Measurements from ENCODE around the gene GALNT16.
A peak's percentile ranks its signal among the peaks of the same experiment; 100 is the strongest.

Gene GALNT16

DNA sequence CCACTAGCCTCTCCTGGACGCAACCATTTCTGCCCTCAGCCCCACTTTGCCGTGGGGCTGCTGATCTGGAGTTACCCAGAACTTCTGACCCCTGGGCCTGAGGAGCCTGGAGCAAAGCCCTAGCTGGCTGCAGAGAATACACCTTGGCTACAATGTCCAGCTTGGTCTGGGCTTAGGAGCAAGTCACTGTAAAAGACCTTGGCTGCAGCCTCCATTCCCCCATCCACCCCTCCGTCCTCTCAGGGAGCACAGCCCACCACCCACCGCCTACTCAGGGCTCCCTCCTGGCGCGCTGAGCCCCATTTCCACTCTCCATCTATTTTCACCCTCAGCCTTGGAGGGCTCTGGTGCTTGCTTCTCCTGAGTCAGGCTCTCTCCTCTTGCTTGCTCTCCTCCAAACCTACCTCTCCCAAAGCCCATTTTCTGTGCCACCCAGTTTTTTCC lies 95.2 kb downstream of the GALNT16 start:
- Histone ChIP-seq H3K4me2 (peak overlapping the region; percentile 33), H3K4me1 (ENCODE audit: low read depth, poor library complexity, severe bottlenecking) (peaks cover 33% of the 10 kb centered on the region), H3K36me3 (ENCODE audit: insufficient read depth) (no peaks in the 10 kb centered on the region), H3K79me2 (ENCODE audit: insufficient read depth, low read depth) (no peaks in the 10 kb centered on the region), H3K9ac (no peak overlapping the region), H2AFZ (ENCODE audit: low read depth) (no peak overlapping the region), H4K20me1 (ENCODE audit: insufficient read depth) (no peaks in the 10 kb centered on the region), H3K4me3 (IDR thresholded peaks at IDR 0.05; ENCODE audit: insufficient read depth, low read depth, low read length) (no peak overlapping the region), H3K27me3 (ENCODE audit: insufficient read depth, low read depth) (no peaks in the 10 kb centered on the region), H3K27ac (no peak overlapping the region; the same call in 1 of the 2 replicates)
- TF ChIP-seq, protein P1, sequence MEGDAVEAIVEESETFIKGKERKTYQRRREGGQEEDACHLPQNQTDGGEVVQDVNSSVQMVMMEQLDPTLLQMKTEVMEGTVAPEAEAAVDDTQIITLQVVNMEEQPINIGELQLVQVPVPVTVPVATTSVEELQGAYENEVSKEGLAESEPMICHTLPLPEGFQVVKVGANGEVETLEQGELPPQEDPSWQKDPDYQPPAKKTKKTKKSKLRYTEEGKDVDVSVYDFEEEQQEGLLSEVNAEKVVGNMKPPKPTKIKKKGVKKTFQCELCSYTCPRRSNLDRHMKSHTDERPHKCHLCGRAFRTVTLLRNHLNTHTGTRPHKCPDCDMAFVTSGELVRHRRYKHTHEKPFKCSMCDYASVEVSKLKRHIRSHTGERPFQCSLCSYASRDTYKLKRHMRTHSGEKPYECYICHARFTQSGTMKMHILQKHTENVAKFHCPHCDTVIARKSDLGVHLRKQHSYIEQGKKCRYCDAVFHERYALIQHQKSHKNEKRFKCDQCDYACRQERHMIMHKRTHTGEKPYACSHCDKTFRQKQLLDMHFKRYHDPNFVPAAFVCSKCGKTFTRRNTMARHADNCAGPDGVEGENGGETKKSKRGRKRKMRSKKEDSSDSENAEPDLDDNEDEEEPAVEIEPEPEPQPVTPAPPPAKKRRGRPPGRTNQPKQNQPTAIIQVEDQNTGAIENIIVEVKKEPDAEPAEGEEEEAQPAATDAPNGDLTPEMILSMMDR (conservative IDR thresholded peaks at IDR 0.05; ENCODE audit: low read depth, low read length) = no peak

DNA sequence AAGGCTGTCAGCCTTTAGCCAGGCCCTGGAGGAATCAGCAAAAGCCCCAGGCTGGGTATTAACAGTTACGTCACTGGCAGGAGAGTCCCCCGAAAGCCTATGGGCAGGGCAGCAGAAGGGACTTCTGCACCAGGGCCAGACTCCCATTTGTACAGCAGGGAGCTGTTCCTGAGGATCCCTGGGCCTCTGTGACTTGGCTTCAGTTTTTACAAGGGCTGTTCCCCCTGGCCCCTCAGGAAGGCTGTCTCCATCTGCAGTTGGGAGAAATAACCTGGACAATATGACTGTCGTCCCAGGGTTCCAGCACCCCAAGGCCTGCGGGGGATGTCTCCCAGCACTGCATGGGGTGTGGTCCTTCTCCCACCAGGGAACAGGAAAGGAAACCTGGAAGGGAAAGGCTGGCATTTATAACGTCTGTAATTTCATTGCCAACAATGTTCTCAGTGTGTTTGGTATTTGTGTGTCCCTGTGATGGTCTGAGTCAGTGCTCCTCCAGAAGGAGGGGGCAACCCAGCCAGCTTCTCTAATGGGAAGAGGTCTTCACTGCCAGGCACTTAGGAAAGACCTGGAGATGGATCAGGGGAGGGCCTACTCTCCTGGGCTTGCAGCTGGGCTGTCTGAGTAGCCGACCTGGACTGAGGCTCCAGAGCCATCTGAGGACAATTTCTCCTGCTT lies 95.8 kb downstream of the GALNT16 start:
- Histone ChIP-seq H3K4me3 (IDR thresholded peaks at IDR 0.05; ENCODE audit: insufficient read depth, low read depth, low read length) (no peak overlapping the region), H3K9ac (no peak overlapping the region), H3K27ac (no peak overlapping the region), H3K4me2 (no peak overlapping the region), H4K20me1 (ENCODE audit: insufficient read depth) (no peaks in the 10 kb centered on the region), H2AFZ (ENCODE audit: low read depth) (no peak overlapping the region), H3K36me3 (ENCODE audit: insufficient read depth) (no peaks in the 10 kb centered on the region), H3K4me1 (ENCODE audit: low read depth, poor library complexity, severe bottlenecking) (peaks cover 33% of the 10 kb centered on the region), H3K27me3 (ENCODE audit: insufficient read depth, low read depth) (no peaks in the 10 kb centered on the region), H3K79me2 (ENCODE audit: insufficient read depth, low read depth) (no peaks in the 10 kb centered on the region)
- TF ChIP-seq, protein P1 (conservative IDR thresholded peaks at IDR 0.05; ENCODE audit: low read depth, low read length) = no peak

DNA sequence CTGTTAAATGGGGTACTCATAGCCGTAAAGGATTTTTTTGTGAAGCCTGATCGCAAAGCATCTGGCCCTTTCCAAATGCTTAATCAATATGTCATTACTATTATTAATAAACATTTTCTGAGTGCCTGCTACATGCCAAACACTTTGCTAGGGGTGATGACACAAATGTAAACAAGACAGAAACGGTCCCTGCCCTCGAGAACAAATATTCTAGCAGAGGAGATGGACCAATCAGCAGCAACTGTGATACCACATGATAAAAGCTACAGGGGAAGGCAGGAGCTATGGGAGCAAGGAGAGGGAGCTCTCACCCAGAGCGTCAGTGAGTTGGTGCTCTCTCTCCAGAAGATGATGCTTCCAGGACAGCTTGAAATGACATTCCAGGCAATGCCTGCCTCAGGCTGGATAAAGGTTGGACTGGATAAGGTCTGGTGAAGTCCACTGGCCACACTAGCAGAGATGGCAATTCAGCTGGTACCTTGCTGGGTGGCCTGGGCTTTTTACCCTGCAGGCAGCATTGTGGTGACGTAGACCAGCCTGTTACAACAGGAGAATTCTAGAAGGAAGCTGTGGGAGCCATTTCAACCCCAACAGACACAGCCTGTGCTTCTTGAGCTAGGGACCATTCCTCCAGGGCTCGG lies 97.1 kb downstream of the GALNT16 start:
- no peak overlapping the region for H3K4me3 ChIP-seq (IDR thresholded peaks at IDR 0.05; ENCODE audit: insufficient read depth, low read depth, low read length)
- no peaks in the 10 kb centered on the region for H3K27me3 ChIP-seq (ENCODE audit: insufficient read depth, low read depth)
- no peaks in the 10 kb centered on the region for H4K20me1 ChIP-seq (ENCODE audit: insufficient read depth)
- H3K9ac ChIP-seq = no peak overlapping the region
- H2AFZ ChIP-seq (ENCODE audit: low read depth) = no peak overlapping the region
- no peaks in the 10 kb centered on the region for H3K79me2 ChIP-seq (ENCODE audit: insufficient read depth, low read depth)
- H3K4me2 ChIP-seq = no peak overlapping the region
- H3K4me1 ChIP-seq (ENCODE audit: low read depth, poor library complexity, severe bottlenecking) = peaks cover 33% of the 10 kb centered on the region
- H3K27ac ChIP-seq = no peak overlapping the region
- TF ChIP-seq, protein P1 (conservative IDR thresholded peaks at IDR 0.05; ENCODE audit: low read depth, low read length) = no peak
- H3K36me3 ChIP-seq (ENCODE audit: insufficient read depth) = no peaks in the 10 kb centered on the region

DNA sequence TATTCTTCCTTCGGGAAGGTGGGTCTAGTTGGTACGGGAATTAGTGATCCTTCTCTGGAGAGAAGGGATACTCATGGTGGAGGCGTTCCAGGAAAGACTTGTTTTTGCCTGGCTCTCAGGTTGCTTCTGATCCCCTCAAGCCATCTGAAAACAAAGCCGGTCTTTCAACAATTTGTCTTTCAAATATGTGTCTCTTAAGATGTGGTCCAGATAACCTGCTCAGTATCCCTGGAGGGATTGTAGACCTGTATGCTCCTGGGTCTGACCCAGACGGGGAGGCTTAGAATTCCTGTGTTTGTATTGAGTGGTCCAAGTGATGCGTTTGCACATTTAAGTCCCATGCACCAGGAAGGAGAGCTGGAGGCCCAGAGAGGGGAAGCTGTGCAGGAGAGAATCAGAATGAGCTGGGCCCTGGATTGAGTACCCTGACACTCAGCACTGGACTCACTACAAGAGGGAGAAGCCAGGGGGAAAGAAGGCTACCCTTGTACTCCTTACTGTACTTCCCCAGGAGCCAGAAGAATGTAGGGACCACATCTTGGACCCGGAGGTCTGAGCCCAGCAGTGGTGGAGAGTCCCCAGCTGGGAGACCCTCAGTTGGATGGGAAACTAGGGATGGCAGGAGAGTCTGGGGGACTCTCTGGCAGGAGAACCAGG lies 97.7 kb downstream of the GALNT16 start:
- TF ChIP-seq, protein P1 (conservative IDR thresholded peaks at IDR 0.05; ENCODE audit: low read depth, low read length) = no peak
- no peak overlapping the region for H3K27ac ChIP-seq
- no peaks in the 10 kb centered on the region for H3K27me3 ChIP-seq (ENCODE audit: insufficient read depth, low read depth)
- peaks cover 33% of the 10 kb centered on the region for H3K4me1 ChIP-seq (ENCODE audit: low read depth, poor library complexity, severe bottlenecking)
- no peak overlapping the region for H3K4me2 ChIP-seq
- no peaks in the 10 kb centered on the region for H3K36me3 ChIP-seq (ENCODE audit: insufficient read depth)
- no peak overlapping the region for H2AFZ ChIP-seq (ENCODE audit: low read depth)
- no peaks in the 10 kb centered on the region for H3K79me2 ChIP-seq (ENCODE audit: insufficient read depth, low read depth)
- no peak overlapping the region for H3K4me3 ChIP-seq (IDR thresholded peaks at IDR 0.05; ENCODE audit: insufficient read depth, low read depth, low read length)
- H3K9ac ChIP-seq = no peak overlapping the region
- no peaks in the 10 kb centered on the region for H4K20me1 ChIP-seq (ENCODE audit: insufficient read depth)
